ENCODE measurements around the gene CYBA.

DNA sequence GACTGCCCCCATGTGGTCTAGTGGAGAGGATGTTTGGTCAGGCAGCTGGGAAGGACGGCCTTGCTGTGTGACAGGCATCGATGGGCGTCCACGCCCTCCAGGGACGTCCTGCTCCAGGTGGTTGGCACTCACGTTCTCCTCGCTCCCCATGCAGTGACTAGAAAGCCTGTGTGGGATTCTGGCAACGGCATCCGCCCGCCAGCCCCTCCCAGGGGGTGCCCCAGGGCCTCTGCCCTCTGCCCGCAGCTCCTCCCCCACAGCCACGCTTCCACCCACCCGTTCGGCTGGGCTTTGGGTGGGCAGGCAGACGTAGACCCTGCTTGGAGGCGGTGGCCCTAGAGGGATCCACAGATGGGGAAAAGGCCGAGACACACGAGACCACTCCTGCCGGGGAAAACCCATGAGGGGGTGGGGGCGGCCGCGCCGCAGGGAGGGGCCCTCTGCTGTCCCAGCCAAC lies 17.1 kb downstream of the CYBA start:
- TF ChIP-seq, protein P1, sequence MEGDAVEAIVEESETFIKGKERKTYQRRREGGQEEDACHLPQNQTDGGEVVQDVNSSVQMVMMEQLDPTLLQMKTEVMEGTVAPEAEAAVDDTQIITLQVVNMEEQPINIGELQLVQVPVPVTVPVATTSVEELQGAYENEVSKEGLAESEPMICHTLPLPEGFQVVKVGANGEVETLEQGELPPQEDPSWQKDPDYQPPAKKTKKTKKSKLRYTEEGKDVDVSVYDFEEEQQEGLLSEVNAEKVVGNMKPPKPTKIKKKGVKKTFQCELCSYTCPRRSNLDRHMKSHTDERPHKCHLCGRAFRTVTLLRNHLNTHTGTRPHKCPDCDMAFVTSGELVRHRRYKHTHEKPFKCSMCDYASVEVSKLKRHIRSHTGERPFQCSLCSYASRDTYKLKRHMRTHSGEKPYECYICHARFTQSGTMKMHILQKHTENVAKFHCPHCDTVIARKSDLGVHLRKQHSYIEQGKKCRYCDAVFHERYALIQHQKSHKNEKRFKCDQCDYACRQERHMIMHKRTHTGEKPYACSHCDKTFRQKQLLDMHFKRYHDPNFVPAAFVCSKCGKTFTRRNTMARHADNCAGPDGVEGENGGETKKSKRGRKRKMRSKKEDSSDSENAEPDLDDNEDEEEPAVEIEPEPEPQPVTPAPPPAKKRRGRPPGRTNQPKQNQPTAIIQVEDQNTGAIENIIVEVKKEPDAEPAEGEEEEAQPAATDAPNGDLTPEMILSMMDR (conservative IDR thresholded peaks at IDR 0.05; ENCODE audit: low read length): peak; percentile 59
- TF ChIP-seq EZH2phosphoT487 (IDR thresholded peaks at IDR 0.05; ENCODE audit: borderline replicate concordance, low read depth, low read length): no peak
